DOHH2 (cell line): ENCODE results near the gene MAP4K1.
"Not testable (repeated sequence)": the region's sequence is repeated elsewhere in the genome, so short reads cannot be mapped to it uniquely, and the experiment has no call there.

ENCODE experiments used
- H3F3A ChIP-seq: fragments of 200-600 bp; sonication (generic), shearing (Covaris generic); 2 replicates; pipeline ENCODE4 v1.6.0; 2016; ENCODE audit warnings: antibody characterized with exemption, mild to moderate bottlenecking; ENCODE audit not compliant: control insufficient read depth, insufficient read depth
- H3K27ac ChIP-seq: fragments of 200-600 bp; sonication (generic); 2 replicates; pipeline ENCODE4 v1.5.1; 2014; ENCODE audit warnings: low read depth, mild to moderate bottlenecking, low read length, moderate library complexity
- H3K27me3 ChIP-seq: fragments of 200-600 bp; sonication (generic); 2 replicates; pipeline ENCODE4 v1.6.1; 2014; ENCODE audit warnings: mild to moderate bottlenecking, low read length, mixed read lengths; ENCODE audit not compliant: control insufficient read depth
- H3K36me3 ChIP-seq: fragments of 200-600 bp; sonication (generic); 2 replicates; pipeline ENCODE4 v1.6.1; 2014; ENCODE audit warnings: mild to moderate bottlenecking, low read length, moderate library complexity, mixed read lengths; ENCODE audit not compliant: control insufficient read depth
- H3K4me1 ChIP-seq: fragments of 200-600 bp; sonication (generic); 2 replicates; pipeline ENCODE4 v1.6.1; 2014; ENCODE audit warnings: mild to moderate bottlenecking, low read length, mixed read lengths; ENCODE audit not compliant: control insufficient read depth
- H3K4me2 ChIP-seq: fragments of 200-600 bp; sonication (generic); 2 replicates; pipeline ENCODE4 v1.6.0; 2014; ENCODE audit warnings: mild to moderate bottlenecking, low read length, moderate library complexity
- H3K4me3 ChIP-seq: fragments of 200-600 bp; sonication (generic); 2 replicates; pipeline ENCODE4 v1.5.1; 2014; ENCODE audit warnings: mild to moderate bottlenecking, low read length, mixed read lengths
- H3K79me2 ChIP-seq: fragments of 200-600 bp; sonication (generic); 2 replicates; pipeline ENCODE4 v1.6.1; 2014; ENCODE audit warnings: mild to moderate bottlenecking, low read length, mixed read lengths; ENCODE audit not compliant: control insufficient read depth
- H3K9me2 ChIP-seq: fragments of 200-600 bp; sonication (generic); replicated peaks from 2 replicates; pipeline ENCODE4 v1.6.1; 2014; ENCODE audit warnings: mild to moderate bottlenecking, low read length, mixed read lengths; ENCODE audit not compliant: control insufficient read depth
- H3K9me3 ChIP-seq: fragments of 200-600 bp; sonication (generic); 2 replicates; pipeline ENCODE4 v1.6.1; 2014; ENCODE audit warnings: antibody characterized with exemption, low read length, mixed read lengths; ENCODE audit not compliant: control insufficient read depth, insufficient read depth
- H4K20me1 ChIP-seq: fragments of 200-600 bp; sonication (generic); 2 replicates; pipeline ENCODE4 v1.6.0; 2014; ENCODE audit warnings: low read depth, mild to moderate bottlenecking, antibody characterized with exemption, low read length, moderate library complexity; ENCODE audit not compliant: control insufficient read depth, insufficient read depth
- EZH2phosphoT487 ChIP-seq: fragments of 200-600 bp; sonication (generic); IDR thresholded peaks from 2 replicates; pipeline ENCODE4 v1.6.1; 2017; ENCODE audit warnings: borderline replicate concordance, mild to moderate bottlenecking, antibody characterized with exemption, low read length, moderate library complexity, mixed read lengths
- TF ChIP-seq, protein P1 (sequence below): fragments of 200-600 bp; sonication (generic); IDR thresholded peaks from one replicate; pipeline ENCODE4 v1.5.1; 2014; ENCODE audit warnings: antibody characterized with exemption, mild to moderate bottlenecking, low read depth, low read length; ENCODE audit not compliant: poor library complexity, severe bottlenecking

The MAP4K1 gene

GRCh38 chr19:38554676-38555141 lies 63.0 kb downstream of the MAP4K1 start:
- no peaks in the 10 kb centered on the region for H3K79me2 ChIP-seq
- TF ChIP-seq, protein P1, sequence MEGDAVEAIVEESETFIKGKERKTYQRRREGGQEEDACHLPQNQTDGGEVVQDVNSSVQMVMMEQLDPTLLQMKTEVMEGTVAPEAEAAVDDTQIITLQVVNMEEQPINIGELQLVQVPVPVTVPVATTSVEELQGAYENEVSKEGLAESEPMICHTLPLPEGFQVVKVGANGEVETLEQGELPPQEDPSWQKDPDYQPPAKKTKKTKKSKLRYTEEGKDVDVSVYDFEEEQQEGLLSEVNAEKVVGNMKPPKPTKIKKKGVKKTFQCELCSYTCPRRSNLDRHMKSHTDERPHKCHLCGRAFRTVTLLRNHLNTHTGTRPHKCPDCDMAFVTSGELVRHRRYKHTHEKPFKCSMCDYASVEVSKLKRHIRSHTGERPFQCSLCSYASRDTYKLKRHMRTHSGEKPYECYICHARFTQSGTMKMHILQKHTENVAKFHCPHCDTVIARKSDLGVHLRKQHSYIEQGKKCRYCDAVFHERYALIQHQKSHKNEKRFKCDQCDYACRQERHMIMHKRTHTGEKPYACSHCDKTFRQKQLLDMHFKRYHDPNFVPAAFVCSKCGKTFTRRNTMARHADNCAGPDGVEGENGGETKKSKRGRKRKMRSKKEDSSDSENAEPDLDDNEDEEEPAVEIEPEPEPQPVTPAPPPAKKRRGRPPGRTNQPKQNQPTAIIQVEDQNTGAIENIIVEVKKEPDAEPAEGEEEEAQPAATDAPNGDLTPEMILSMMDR = no peak
- TF ChIP-seq EZH2phosphoT487 = no peak
- H3K9me2 ChIP-seq = no peaks in the 10 kb centered on the region
- no peaks in the 10 kb centered on the region; the same call in 1 of the 2 replicates for H3K27me3 ChIP-seq
- peak overlapping the region; percentile 30 for H3K4me3 ChIP-seq
- H4K20me1 ChIP-seq = no peaks in the 10 kb centered on the region
- H3K9me3 ChIP-seq = no peaks in the 10 kb centered on the region
- H3K27ac ChIP-seq = peak overlapping the region; percentile 44
- H3K4me2 ChIP-seq = peak overlapping the region; percentile 52
- peaks cover 7% of the 10 kb centered on the region for H3F3A ChIP-seq
- H3K36me3 ChIP-seq = no peaks in the 10 kb centered on the region
- H3K4me1 ChIP-seq = peaks cover 36% of the 10 kb centered on the region

GRCh38 chr19:38553239-38553638 lies 64.5 kb downstream of the MAP4K1 start:
- H3K4me3 ChIP-seq, H3F3A ChIP-seq, H3K36me3 ChIP-seq, H3K9me3 ChIP-seq, H3K27ac ChIP-seq, H4K20me1 ChIP-seq, H3K9me2 ChIP-seq, H3K4me2 ChIP-seq, H3K79me2 ChIP-seq, H3K27me3 ChIP-seq: not testable (repeated sequence)
- peaks cover 26% of the 10 kb centered on the region for H3K4me1 ChIP-seq

DNA sequence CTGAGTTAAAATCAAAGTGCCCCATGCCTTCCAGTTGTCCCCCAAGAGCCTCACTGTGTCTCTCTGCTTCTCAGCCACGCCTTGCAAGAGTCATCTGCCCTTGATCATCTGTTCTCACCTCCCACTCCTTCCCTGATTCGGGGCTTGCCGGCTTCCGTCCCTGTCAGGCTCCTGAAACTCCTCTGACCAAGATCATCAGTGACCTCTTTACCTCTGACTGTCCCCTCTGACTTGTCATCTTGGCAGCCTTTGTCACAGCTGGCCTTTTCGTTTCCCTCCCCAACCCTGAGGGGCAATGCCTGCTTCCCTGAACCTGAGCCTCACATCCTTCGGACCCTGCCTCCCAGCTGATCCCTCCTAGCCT lies 66.3 kb downstream of the MAP4K1 start:
- Histone ChIP-seq H4K20me1 (no peaks in the 10 kb centered on the region), H3F3A (peaks cover 2% of the 10 kb centered on the region; the same call in 1 of the 2 replicates), H3K36me3 (no peaks in the 10 kb centered on the region), H3K9me2 (no peaks in the 10 kb centered on the region), H3K27me3 (peaks cover 2% of the 10 kb centered on the region; the same call in 1 of the 2 replicates), H3K27ac (no peak overlapping the region), H3K79me2 (no peaks in the 10 kb centered on the region), H3K9me3 (no peaks in the 10 kb centered on the region), H3K4me3 (no peak overlapping the region), H3K4me1 (peaks cover 27% of the 10 kb centered on the region), H3K4me2 (no peak overlapping the region)
- no peak for TF ChIP-seq EZH2phosphoT487
- TF ChIP-seq, protein P1 = no peak

GRCh38 chr19:38550376-38550775 lies 67.4 kb downstream of the MAP4K1 start:
- Histone ChIP-seq H3K4me1 (peaks cover 21% of the 10 kb centered on the region), H3F3A (peaks cover 2% of the 10 kb centered on the region; the same call in 1 of the 2 replicates), H3K9me3 (no peaks in the 10 kb centered on the region), H3K36me3 (no peaks in the 10 kb centered on the region), H4K20me1 (no peaks in the 10 kb centered on the region), H3K27me3 (peaks cover 2% of the 10 kb centered on the region; the same call in 1 of the 2 replicates), H3K4me2 (no peak overlapping the region), H3K9me2 (no peaks in the 10 kb centered on the region), H3K79me2 (no peaks in the 10 kb centered on the region), H3K4me3 (no peak overlapping the region), H3K27ac (no peak overlapping the region)
- TF ChIP-seq, protein P1 = no peak
- TF ChIP-seq EZH2phosphoT487 = no peak
